K562 (cell line): ENCODE measurements around the gene FAM149B1. TPM values are rescaled to one million over a fixed set of nuclear protein-coding genes. Genes with fewer than 3 reads are reported as not detected.
A peak's percentile ranks its signal among the peaks of the same experiment; 100 is the strongest.

ENCODE experiments used
- MAZ ChIP-seq, 2 experiments: fragments of 450-650 bp in 1 of 2; sonication (generic) in 1 of 2; formaldehyde crosslinking; IDR thresholded peaks in 1 of 2; conservative IDR thresholded peaks in 1 of 2; 2 replicates each; pipeline versions ENCODE4 v1.4.0 to v1.5.0; 2020; ENCODE audit warnings: mild to moderate bottlenecking in 1 of 2, missing genetic modification reagents in 1 of 2
- SIN3A ChIP-seq, 2 experiments: fragments of 150-350 bp in 1 of 2; IDR thresholded peaks; 2 replicates each; pipeline ENCODE4 v1.6.1; 2011 to 2016; ENCODE audit warnings: borderline replicate concordance in 2 of 2, low read depth in 2 of 2, low read length in 2 of 2, mild to moderate bottlenecking in 2 of 2, moderate library complexity in 2 of 2; ENCODE audit not compliant: control insufficient read depth in 1 of 2
- SIRT6 ChIP-seq: IDR thresholded peaks from one replicate; pipeline ENCODE4 v1.6.1; 2012; ENCODE audit warnings: low read depth, mild to moderate bottlenecking, control low read depth, inconsistent platforms, low read length, moderate library complexity
- ZNF12 ChIP-seq: sonication (generic); formaldehyde crosslinking; IDR thresholded peaks from 2 replicates; pipeline ENCODE4 v1.4.0; 2020; ENCODE audit warnings: mild to moderate bottlenecking, missing genetic modification reagents
- ZNF766 ChIP-seq: fragments of 200-800 bp; sonication (Bioruptor generic); conservative IDR thresholded peaks from 2 replicates; pipeline ENCODE4 v1.6.1; 2016; ENCODE audit warnings: missing genetic modification characterization, missing compliant biosample characterization
- polyA plus RNA-seq, 8 experiments: library from polyadenylated mRNA; depleted of rRNA in 4 of 8; stranded (reverse) in 5 of 8; unstranded in 3 of 8; fragments of >200 nt; fragmentation: Nextera tagmentation in 2 of 8; fragmentation: Illumina TruSeq in 1 of 8; extraction: Ambion mirVana in 2 of 8; extraction: Trizol in 1 of 8; gene quantifications; 2 replicates each; pipeline versions ENCODE4 v1.2.1 to v1.2.3, GENCODE V29; 2011 to 2014; ENCODE audit warnings: inconsistent platforms in 1 of 8, missing spikeins in 1 of 8
- total RNA-seq, 7 experiments: library from RNA; depleted of rRNA in 6 of 7; stranded (reverse); fragments of >200 nt in 6 of 7; fragmentation: Illumina TruSeq in 2 of 7; extraction: Trizol in 2 of 7; gene quantifications; 2 replicates each; pipeline versions ENCODE4 v1.2.1 to v1.2.3, GENCODE V29; 2011 to 2021; ENCODE audit warnings: low replicate concordance in 1 of 7
- TF ChIP-seq, protein P1 (sequence below), 2 experiments: fragments of 150-350 bp in 1 of 2; IDR thresholded peaks; 2 replicates each; pipeline ENCODE4 v1.6.1; 2012 to 2016; ENCODE audit warnings: low read depth in 2 of 2, low read length in 2 of 2, mild to moderate bottlenecking in 1 of 2, moderate library complexity in 1 of 2
- TF ChIP-seq, protein P2 (sequence below): sonication (generic); formaldehyde crosslinking; IDR thresholded peaks from 2 replicates; pipeline ENCODE4 v1.8.0; 2022; ENCODE audit warnings: mild to moderate bottlenecking, low read depth, missing genetic modification reagents
- TF ChIP-seq, protein P3 (sequence below), 2 experiments: fragments of 450-650 bp; formaldehyde crosslinking in 1 of 2; IDR thresholded peaks; 2 replicates each; pipeline versions ENCODE4 v1.4.0 to v1.6.1; 2014 to 2020; ENCODE audit warnings: mild to moderate bottlenecking in 2 of 2, borderline replicate concordance in 1 of 2, low read depth in 1 of 2
- TF ChIP-seq, protein P4 (sequence below): fragments of 450-650 bp; formaldehyde crosslinking; IDR thresholded peaks from 2 replicates; pipeline ENCODE4 v1.4.0; 2020; ENCODE audit warnings: mild to moderate bottlenecking, moderate library complexity
- TF ChIP-seq, protein P5 (sequence below): fragments of 250-450 bp; sonication (Bioruptor Pico); IDR thresholded peaks from 2 replicates; pipeline ENCODE4 v1.5.0; 2021

Gene FAM149B1
- total and polyA plus RNA-seq, 9 of the 15 experiments (the other 6 are each of a cell fraction or from before 2014, with no cell fraction given) = 4.2 to 18.5 (median 9.3) TPM

DNA sequence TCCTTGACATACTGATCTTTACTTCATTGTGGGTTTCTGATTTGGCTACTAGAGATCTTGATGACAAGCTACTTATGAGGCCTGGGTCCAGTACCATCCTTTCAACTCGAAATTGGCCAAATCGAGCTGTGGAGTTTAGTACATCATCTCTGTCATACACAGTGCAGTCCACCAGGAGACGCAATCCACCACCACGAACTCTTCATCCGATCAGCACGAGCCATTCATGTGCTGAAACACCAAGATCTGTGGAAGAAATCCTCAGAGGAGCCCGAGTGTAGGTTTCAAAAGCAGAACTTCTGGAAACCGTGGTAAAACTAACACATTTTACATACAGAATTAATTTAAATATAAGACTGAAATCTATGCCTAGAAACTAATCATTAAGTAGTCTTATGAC lies 65.0 kb downstream of the FAM149B1 start (continued):
- TF ChIP-seq, protein P1, sequence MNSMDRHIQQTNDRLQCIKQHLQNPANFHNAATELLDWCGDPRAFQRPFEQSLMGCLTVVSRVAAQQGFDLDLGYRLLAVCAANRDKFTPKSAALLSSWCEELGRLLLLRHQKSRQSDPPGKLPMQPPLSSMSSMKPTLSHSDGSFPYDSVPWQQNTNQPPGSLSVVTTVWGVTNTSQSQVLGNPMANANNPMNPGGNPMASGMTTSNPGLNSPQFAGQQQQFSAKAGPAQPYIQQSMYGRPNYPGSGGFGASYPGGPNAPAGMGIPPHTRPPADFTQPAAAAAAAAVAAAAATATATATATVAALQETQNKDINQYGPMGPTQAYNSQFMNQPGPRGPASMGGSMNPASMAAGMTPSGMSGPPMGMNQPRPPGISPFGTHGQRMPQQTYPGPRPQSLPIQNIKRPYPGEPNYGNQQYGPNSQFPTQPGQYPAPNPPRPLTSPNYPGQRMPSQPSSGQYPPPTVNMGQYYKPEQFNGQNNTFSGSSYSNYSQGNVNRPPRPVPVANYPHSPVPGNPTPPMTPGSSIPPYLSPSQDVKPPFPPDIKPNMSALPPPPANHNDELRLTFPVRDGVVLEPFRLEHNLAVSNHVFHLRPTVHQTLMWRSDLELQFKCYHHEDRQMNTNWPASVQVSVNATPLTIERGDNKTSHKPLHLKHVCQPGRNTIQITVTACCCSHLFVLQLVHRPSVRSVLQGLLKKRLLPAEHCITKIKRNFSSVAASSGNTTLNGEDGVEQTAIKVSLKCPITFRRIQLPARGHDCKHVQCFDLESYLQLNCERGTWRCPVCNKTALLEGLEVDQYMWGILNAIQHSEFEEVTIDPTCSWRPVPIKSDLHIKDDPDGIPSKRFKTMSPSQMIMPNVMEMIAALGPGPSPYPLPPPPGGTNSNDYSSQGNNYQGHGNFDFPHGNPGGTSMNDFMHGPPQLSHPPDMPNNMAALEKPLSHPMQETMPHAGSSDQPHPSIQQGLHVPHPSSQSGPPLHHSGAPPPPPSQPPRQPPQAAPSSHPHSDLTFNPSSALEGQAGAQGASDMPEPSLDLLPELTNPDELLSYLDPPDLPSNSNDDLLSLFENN (IDR thresholded peaks at IDR 0.05; ENCODE audit: low read depth in 2 of 2, low read length in 2 of 2) = no peak
- TF ChIP-seq, protein P2, sequence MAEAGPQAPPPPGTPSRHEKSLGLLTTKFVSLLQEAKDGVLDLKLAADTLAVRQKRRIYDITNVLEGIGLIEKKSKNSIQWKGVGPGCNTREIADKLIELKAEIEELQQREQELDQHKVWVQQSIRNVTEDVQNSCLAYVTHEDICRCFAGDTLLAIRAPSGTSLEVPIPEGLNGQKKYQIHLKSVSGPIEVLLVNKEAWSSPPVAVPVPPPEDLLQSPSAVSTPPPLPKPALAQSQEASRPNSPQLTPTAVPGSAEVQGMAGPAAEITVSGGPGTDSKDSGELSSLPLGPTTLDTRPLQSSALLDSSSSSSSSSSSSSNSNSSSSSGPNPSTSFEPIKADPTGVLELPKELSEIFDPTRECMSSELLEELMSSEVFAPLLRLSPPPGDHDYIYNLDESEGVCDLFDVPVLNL (CRISPR knock-in tag) = no peak
- no peak for TF ChIP-seq ZNF12
- 0 out of 2 replicates have a peak, but pooled peaks have one; percentile 38 for TF ChIP-seq ZNF766 (CRISPR knock-in tag)
- peak in 1 of 2 experiments; percentile 37; a peak in 1 of 4 replicates for TF ChIP-seq MAZ (CRISPR knock-in tag; conservative IDR thresholded peaks at IDR 0.05 in 1 of 2, IDR thresholded peaks at IDR 0.05 in 1 of 2)
- TF ChIP-seq, protein P3, sequence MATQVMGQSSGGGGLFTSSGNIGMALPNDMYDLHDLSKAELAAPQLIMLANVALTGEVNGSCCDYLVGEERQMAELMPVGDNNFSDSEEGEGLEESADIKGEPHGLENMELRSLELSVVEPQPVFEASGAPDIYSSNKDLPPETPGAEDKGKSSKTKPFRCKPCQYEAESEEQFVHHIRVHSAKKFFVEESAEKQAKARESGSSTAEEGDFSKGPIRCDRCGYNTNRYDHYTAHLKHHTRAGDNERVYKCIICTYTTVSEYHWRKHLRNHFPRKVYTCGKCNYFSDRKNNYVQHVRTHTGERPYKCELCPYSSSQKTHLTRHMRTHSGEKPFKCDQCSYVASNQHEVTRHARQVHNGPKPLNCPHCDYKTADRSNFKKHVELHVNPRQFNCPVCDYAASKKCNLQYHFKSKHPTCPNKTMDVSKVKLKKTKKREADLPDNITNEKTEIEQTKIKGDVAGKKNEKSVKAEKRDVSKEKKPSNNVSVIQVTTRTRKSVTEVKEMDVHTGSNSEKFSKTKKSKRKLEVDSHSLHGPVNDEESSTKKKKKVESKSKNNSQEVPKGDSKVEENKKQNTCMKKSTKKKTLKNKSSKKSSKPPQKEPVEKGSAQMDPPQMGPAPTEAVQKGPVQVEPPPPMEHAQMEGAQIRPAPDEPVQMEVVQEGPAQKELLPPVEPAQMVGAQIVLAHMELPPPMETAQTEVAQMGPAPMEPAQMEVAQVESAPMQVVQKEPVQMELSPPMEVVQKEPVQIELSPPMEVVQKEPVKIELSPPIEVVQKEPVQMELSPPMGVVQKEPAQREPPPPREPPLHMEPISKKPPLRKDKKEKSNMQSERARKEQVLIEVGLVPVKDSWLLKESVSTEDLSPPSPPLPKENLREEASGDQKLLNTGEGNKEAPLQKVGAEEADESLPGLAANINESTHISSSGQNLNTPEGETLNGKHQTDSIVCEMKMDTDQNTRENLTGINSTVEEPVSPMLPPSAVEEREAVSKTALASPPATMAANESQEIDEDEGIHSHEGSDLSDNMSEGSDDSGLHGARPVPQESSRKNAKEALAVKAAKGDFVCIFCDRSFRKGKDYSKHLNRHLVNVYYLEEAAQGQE (IDR thresholded peaks at IDR 0.05; ENCODE audit: borderline replicate concordance) = peak; percentile 74; the same call in 1 of the 2 replicates
- TF ChIP-seq, protein P3 (CRISPR knock-in tag; IDR thresholded peaks at IDR 0.05; ENCODE audit: low read depth) = no peak
- no peak for TF ChIP-seq SIRT6
- TF ChIP-seq, protein P4, sequence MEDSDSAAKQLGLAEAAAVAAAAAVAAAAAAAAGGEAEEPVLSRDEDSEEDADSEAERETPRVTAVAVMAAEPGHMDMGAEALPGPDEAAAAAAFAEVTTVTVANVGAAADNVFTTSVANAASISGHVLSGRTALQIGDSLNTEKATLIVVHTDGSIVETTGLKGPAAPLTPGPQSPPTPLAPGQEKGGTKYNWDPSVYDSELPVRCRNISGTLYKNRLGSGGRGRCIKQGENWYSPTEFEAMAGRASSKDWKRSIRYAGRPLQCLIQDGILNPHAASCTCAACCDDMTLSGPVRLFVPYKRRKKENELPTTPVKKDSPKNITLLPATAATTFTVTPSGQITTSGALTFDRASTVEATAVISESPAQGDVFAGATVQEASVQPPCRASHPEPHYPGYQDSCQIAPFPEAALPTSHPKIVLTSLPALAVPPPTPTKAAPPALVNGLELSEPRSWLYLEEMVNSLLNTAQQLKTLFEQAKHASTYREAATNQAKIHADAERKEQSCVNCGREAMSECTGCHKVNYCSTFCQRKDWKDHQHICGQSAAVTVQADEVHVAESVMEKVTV (CRISPR knock-in tag) = peak; percentile 78
- TF ChIP-seq SIN3A (IDR thresholded peaks at IDR 0.05; ENCODE audit: borderline replicate concordance in 2 of 2, control insufficient read depth in 1 of 2, low read depth in 2 of 2, low read length in 2 of 2) = no peak
- TF ChIP-seq, protein P5, sequence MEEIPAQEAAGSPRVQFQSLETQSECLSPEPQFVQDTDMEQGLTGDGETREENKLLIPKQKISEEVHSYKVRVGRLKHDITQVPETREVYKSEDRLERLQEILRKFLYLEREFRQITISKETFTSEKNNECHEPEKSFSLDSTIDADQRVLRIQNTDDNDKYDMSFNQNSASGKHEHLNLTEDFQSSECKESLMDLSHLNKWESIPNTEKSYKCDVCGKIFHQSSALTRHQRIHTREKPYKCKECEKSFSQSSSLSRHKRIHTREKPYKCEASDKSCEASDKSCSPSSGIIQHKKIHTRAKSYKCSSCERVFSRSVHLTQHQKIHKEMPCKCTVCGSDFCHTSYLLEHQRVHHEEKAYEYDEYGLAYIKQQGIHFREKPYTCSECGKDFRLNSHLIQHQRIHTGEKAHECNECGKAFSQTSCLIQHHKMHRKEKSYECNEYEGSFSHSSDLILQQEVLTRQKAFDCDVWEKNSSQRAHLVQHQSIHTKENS (CRISPR knock-in tag) = no peak
